Cardiac septum (tissue), 1 donor: ENCODE results near the gene AFAP1. TPM values are rescaled to one million over a fixed set of nuclear protein-coding genes. Genes with fewer than 3 reads are reported as not detected.

ENCODE experiments used
- DNase-seq: peaks from one replicate; pipeline ENCODE4 v3.0.0-alpha.2; 2020; ENCODE audit warnings: low spot score
- intact Hi-C: fragments of 100-400 bp; cut with DNase I; formaldehyde crosslinking; loops from one replicate; pipeline ENCODE4 v1.14.0; 2022
- total RNA-seq: library from RNA; stranded (reverse); fragmentation: NEBNext Ultra II Directional; extraction: Animal tissue kit (Norgen Biotek cat#: 25700); gene quantifications from one replicate; pipeline ENCODE4 v1.2.1, GENCODE V29; 2021
- donor health status: DM: no; HTN: no; CAD: no.

Gene AFAP1
- total RNA-seq, 1 donor from 2014 or later = 8.7 TPM

GRCh38 chr4:7900334-7900909, 39.2 kb downstream of the AFAP1 start:
- DNase-seq = no peak
- intact Hi-C loops = no loop called here

GRCh38 chr4:7899184-7899869, 40.3 kb downstream of the AFAP1 start:
- intact Hi-C loops = no loop called here
- DNase-seq = no peak

GRCh38 chr4:7898385-7898784, 41.3 kb downstream of the AFAP1 start:
- intact Hi-C loops = no loop called here

GRCh38 chr4:7897811-7898210, 41.9 kb downstream of the AFAP1 start:
- intact Hi-C loops = no loop called here
- DNase-seq = no peak

More at GRCh38 chr4:7898385-7898784, 41.3 kb downstream of the AFAP1 start:
- DNase-seq = no peak

- no peak for DNase-seq
- intact Hi-C loops = loop anchor here (5.0 kb wide), 1 partner anchor 47 kb away; no protein-coding TSS in a partner anchor
These were observed 44.9 kb downstream of the AFAP1 start for GRCh38 chr4:7894677-7895181.

GRCh38 chr4:7894098-7894676, 45.5 kb downstream of the AFAP1 start:
- intact Hi-C loops = loop anchor here (5.0 kb wide), 1 partner anchor 47 kb away; no protein-coding TSS in a partner anchor
- DNase-seq = no peak

- no peak for DNase-seq
- intact Hi-C loops = loop anchor here (5.0 kb wide), 1 partner anchor 46 kb away; no protein-coding TSS in a partner anchor
These were observed 46.1 kb downstream of the AFAP1 start for GRCh38 chr4:7893539-7893938.

- DNase-seq = no peak
- intact Hi-C loops = loop anchor here (5.0 kb wide), 1 partner anchor 45 kb away; no protein-coding TSS in a partner anchor
These were observed 47.2 kb downstream of the AFAP1 start for GRCh38 chr4:7892212-7893019.

GRCh38 chr4:7890635-7891393, 48.8 kb downstream of the AFAP1 start:
- intact Hi-C loops = loop anchor here (5.0 kb wide), 1 partner anchor 44 kb away; no protein-coding TSS in a partner anchor

GRCh38 chr4:7887436-7887835, 52.2 kb downstream of the AFAP1 start:
- intact Hi-C loops = no loop called here
- no peak for DNase-seq

More at GRCh38 chr4:7890635-7891393, 48.8 kb downstream of the AFAP1 start:
- DNase-seq = no peak

- DNase-seq = no peak
- intact Hi-C loops = no loop called here
These were observed 53.4 kb downstream of the AFAP1 start for GRCh38 chr4:7886007-7886973.

- intact Hi-C loops = no loop called here
- DNase-seq = no peak
These were observed 54.2 kb downstream of the AFAP1 start for GRCh38 chr4:7885216-7886006.

- intact Hi-C loops = no loop called here
- no peak for DNase-seq
These were observed 59.0 kb downstream of the AFAP1 start for GRCh38 chr4:7880683-7881082.

GRCh38 chr4:7879127-7879526, 60.5 kb downstream of the AFAP1 start:
- no peak for DNase-seq
- intact Hi-C loops = no loop called here

GRCh38 chr4:7878323-7878722, 61.3 kb downstream of the AFAP1 start:
- intact Hi-C loops = no loop called here
- no peak for DNase-seq

GRCh38 chr4:7877176-7877575, 62.5 kb downstream of the AFAP1 start:
- intact Hi-C loops = no loop called here

GRCh38 chr4:7876201-7876875, 63.3 kb downstream of the AFAP1 start:
- intact Hi-C loops = no loop called here
- DNase-seq = no peak

More at GRCh38 chr4:7877176-7877575, 62.5 kb downstream of the AFAP1 start:
- DNase-seq = no peak
